Vagina (tissue), 2 donors: ENCODE measurements around the gene CWH43. TPM values are rescaled to one million over a fixed set of nuclear protein-coding genes. Genes with fewer than 3 reads are reported as not detected.
A peak's percentile ranks its signal among the peaks of the same experiment; 100 is the strongest.

Experiments used
- DNase-seq, 2 donors: peaks; one replicate each; pipeline ENCODE4 v3.0.0-alpha.2; 2017; ENCODE audit errors: extremely low spot score in 2 of 2
- H3K27ac ChIP-seq: fragments of 200-600 bp; sonication (generic); one replicate; pipeline ENCODE4 v1.5.1; 2019
- H3K27me3 ChIP-seq: fragments of 200-600 bp; sonication (generic); one replicate; pipeline ENCODE4 v1.5.1; 2019
- H3K36me3 ChIP-seq, 2 donors: fragments of 200-600 bp; sonication (generic); one replicate each; pipeline ENCODE4 v1.5.1; 2017 to 2019
- H3K4me1 ChIP-seq: fragments of 200-600 bp; sonication (generic); one replicate; pipeline ENCODE4 v1.5.1; 2019
- H3K4me3 ChIP-seq, 2 donors: fragments of 200-600 bp; sonication (generic); 1 replicate in 1 of 2; 2 replicates in 1 of 2; pipeline ENCODE4 v1.5.1; 2016 to 2019
- H3K9me3 ChIP-seq: fragments of 200-600 bp; sonication (generic); one replicate; pipeline ENCODE4 v1.5.1; 2019
- POLR2A ChIP-seq, 2 donors: fragments of 450-650 bp; IDR thresholded peaks; one replicate each; pipeline ENCODE4 v1.6.1; 2017; ENCODE audit warnings: antibody characterized with exemption in 2 of 2, mild to moderate bottlenecking in 2 of 2, moderate library complexity in 2 of 2
- POLR2AphosphoS5 ChIP-seq, 2 donors: sonication (generic); formaldehyde crosslinking; IDR thresholded peaks; one replicate each; pipeline ENCODE4 v1.9.0; 2017; ENCODE audit warnings: antibody characterized with exemption in 2 of 2, mild to moderate bottlenecking in 2 of 2, low read depth in 1 of 2; ENCODE audit not compliant: insufficient read depth in 1 of 2
- intact Hi-C: fragments of 100-400 bp; cut with DNase I; formaldehyde crosslinking; loops from one replicate; pipeline ENCODE4 v1.15.1; 2023
- total RNA-seq: library from RNA; depleted of rRNA; stranded (reverse); fragments of >200 nt; gene quantifications from one replicate; pipeline ENCODE4 v1.2.3, GENCODE V29; 2016
- TF ChIP-seq, protein P1 (sequence below), 3 experiments: fragments of 450-650 bp in 2 of 3; fragments of 200-600 bp in 1 of 3; sonication (generic) in 1 of 3; IDR thresholded peaks; one replicate each; pipeline ENCODE4 v1.5.1; 2017 to 2019; ENCODE audit warnings: antibody characterized with exemption in 3 of 3, mild to moderate bottlenecking in 2 of 3, moderate library complexity in 2 of 3

Gene CWH43
- total RNA-seq, 1 donor from 2014 or later, result 11.3 TPM

DNA sequence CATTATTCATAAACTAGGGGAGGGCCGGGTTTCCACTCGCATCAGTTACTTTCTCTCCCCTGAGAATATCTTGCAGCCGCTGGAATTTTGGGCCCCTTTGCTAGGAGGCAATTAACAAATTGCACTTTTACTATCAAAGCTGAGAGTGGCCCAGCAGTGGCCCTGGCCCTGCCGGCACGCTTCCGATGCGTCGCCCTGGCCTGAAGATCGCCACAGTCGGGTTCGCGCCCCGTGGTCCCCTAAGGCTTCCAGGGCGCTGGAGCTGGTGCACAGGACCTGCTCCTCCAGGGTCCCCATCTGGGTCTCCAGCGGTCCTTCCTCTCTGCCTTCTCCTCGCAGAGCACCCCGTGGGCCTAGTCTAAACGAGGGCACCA, 486 bp upstream of the CWH43 start:
- Histone ChIP-seq H3K27me3 (no peaks in the 10 kb centered on the region), H3K9me3 (no peaks in the 10 kb centered on the region)
- DNase-seq, result no peak

DNA sequence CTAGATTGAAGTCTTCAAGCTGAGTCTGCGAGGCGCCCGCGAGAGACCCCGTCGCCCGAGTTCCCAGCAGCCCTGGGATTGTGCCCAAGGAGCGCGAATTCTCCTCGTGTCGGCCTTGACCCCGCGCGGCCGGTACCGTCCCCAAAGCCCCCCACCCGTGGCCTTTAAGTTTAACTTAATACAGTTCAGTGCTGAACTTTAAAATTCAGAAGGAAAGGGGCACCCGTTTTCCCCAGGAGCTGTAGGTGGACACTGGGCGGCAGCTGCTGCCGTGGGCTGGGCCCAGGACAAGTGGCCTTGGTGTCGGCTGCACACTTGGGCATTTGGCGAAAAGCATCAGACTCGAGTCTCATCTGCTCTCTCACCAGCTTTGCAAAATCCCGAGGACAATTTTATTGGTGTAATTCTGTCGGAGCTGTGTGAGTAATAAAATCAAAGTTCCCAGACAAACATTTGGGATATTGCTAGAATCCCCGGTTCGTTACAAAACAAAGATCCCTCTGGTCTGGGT, 634 bp downstream of the CWH43 start:
- DNase-seq, result no peak
- Histone ChIP-seq H3K4me3 (peak overlapping the region in 1 of 2 donors; percentile 38), H3K9me3 (no peaks in the 10 kb centered on the region), H3K36me3 (no peaks in the 10 kb centered on the region), H3K4me1 (peaks cover 10% of the 10 kb centered on the region), H3K27me3 (no peaks in the 10 kb centered on the region), H3K27ac (no peak overlapping the region)
- intact Hi-C loops, result no loop called here
- no peak for TF ChIP-seq POLR2AphosphoS5 (IDR thresholded peaks at IDR 0.05; ENCODE audit: insufficient read depth in 1 of 2, low read depth in 1 of 2)
- TF ChIP-seq, protein P1, sequence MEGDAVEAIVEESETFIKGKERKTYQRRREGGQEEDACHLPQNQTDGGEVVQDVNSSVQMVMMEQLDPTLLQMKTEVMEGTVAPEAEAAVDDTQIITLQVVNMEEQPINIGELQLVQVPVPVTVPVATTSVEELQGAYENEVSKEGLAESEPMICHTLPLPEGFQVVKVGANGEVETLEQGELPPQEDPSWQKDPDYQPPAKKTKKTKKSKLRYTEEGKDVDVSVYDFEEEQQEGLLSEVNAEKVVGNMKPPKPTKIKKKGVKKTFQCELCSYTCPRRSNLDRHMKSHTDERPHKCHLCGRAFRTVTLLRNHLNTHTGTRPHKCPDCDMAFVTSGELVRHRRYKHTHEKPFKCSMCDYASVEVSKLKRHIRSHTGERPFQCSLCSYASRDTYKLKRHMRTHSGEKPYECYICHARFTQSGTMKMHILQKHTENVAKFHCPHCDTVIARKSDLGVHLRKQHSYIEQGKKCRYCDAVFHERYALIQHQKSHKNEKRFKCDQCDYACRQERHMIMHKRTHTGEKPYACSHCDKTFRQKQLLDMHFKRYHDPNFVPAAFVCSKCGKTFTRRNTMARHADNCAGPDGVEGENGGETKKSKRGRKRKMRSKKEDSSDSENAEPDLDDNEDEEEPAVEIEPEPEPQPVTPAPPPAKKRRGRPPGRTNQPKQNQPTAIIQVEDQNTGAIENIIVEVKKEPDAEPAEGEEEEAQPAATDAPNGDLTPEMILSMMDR (IDR thresholded peaks at IDR 0.05), result no peak

More for the DNA sequence above, 486 bp upstream of the CWH43 start:
- intact Hi-C loops, result no loop called here
- Histone ChIP-seq H3K4me1 (peaks cover 10% of the 10 kb centered on the region), H3K4me3 (peak overlapping the region; percentile 24 to 38), H3K36me3 (no peaks in the 10 kb centered on the region), H3K27ac (no peak overlapping the region)
- TF ChIP-seq, protein P1 (IDR thresholded peaks at IDR 0.05), result no peak
- TF ChIP-seq POLR2AphosphoS5 (IDR thresholded peaks at IDR 0.05; ENCODE audit: insufficient read depth in 1 of 2, low read depth in 1 of 2) (no peak), POLR2A (IDR thresholded peaks at IDR 0.05) (no peak)

DNA sequence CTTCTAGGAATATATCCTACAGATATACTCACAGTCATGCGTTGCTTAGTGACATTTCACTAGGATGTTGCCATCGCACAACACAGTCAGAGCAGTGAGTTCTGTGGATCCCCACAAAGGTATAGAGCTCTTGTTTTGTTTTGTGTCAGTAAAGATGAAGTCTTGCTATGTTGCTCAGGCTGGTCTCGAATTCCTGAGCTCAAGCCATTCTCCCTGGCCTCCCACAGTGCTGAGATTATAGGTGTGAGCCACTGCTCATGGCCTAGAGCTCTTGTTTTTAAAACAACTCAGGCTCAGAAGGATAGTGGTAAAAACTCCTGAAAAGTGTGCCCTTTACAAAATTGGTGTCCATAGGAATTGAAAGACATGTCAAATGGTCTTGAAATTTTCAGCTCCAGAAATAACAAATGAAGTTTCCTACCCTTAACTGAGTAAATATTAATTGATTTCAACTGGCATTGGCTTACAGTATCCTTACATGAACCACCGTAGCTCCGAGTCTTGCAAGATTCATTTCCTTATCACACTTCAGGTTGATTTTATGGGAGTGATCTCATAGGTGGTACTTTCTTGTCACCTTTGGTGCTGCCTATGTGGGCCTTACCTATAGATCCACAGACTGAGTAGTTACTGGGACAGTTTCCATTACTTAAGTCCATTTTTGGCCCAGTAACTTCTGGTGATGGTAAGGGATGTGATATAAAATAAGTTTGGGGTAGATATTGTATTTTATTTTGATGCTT, 3.6 kb downstream of the CWH43 start:
- Histone ChIP-seq H3K9me3 (no peaks in the 10 kb centered on the region), H3K27ac (no peak overlapping the region), H3K4me1 (peaks cover 10% of the 10 kb centered on the region), H3K4me3 (no peak overlapping the region), H3K36me3 (no peaks in the 10 kb centered on the region), H3K27me3 (no peaks in the 10 kb centered on the region)
- no peak for TF ChIP-seq POLR2A (IDR thresholded peaks at IDR 0.05)
- TF ChIP-seq, protein P1 (IDR thresholded peaks at IDR 0.05), result no peak
- no peak for TF ChIP-seq POLR2AphosphoS5 (IDR thresholded peaks at IDR 0.05; ENCODE audit: insufficient read depth in 1 of 2, low read depth in 1 of 2)
- intact Hi-C loops, result no loop called here
- DNase-seq, result no peak

DNA sequence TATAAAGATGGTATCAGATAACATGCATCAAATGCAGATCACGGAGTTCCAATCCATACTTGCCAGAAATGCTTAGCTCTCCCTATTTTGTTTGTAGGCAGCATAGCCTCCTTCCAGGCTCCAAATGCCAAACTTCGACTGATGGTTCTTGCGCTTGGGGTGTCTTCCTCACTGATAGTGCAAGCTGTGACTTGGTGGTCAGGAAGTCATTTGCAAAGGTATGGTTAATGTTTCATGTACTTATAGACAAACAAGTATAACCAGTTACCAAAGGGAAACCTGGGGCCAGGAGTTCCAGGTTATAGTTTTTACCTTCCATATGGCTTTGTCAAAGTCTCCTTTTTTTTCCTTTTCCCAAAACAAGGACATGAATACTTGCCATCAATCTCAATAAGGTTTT, 5.3 kb downstream of the CWH43 start:
- DNase-seq, result no peak
- no peaks in the 10 kb centered on the region for H3K9me3 ChIP-seq
- no peak overlapping the region for H3K4me3 ChIP-seq
- peaks cover under 1% of the 10 kb centered on the region for H3K4me1 ChIP-seq
- no peak overlapping the region for H3K27ac ChIP-seq
- H3K27me3 ChIP-seq, result no peaks in the 10 kb centered on the region
- intact Hi-C loops, result no loop called here
- TF ChIP-seq POLR2AphosphoS5 (IDR thresholded peaks at IDR 0.05; ENCODE audit: insufficient read depth in 1 of 2, low read depth in 1 of 2) (no peak), POLR2A (IDR thresholded peaks at IDR 0.05) (no peak)
- TF ChIP-seq, protein P1 (IDR thresholded peaks at IDR 0.05), result no peak
- no peaks in the 10 kb centered on the region for H3K36me3 ChIP-seq

DNA sequence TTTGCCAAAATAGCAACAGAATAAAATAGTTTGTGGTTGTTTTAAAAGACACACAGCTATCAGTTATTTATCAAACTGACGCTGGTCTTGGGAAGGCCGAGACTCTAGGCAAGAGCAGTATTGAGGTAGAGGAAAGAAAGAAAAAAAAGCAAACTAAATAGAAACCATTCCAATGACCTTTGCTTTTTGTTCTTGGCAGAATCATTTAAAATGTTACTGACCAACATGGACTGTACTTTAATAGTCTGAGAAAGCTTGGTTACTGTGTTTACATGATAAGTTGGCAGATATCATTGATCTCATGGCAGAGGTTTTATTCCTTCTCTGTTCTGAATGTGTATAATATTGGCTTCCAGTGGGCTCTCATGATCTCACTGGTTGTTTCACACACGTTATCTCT, 11.9 kb downstream of the CWH43 start:
- H3K36me3 ChIP-seq, result no peaks in the 10 kb centered on the region
- DNase-seq, result no peak
- H3K4me1 ChIP-seq, result no peaks in the 10 kb centered on the region
- H3K9me3 ChIP-seq, result no peaks in the 10 kb centered on the region
- H3K4me3 ChIP-seq, result no peak overlapping the region
- intact Hi-C loops, result loop anchor here (2.0 kb wide), 1 partner anchor 31 kb away; no protein-coding TSS in a partner anchor
- H3K27ac ChIP-seq, result no peak overlapping the region
- no peaks in the 10 kb centered on the region for H3K27me3 ChIP-seq
- TF ChIP-seq, protein P1 (IDR thresholded peaks at IDR 0.05), result no peak
- TF ChIP-seq POLR2A (IDR thresholded peaks at IDR 0.05) (no peak), POLR2AphosphoS5 (IDR thresholded peaks at IDR 0.05; ENCODE audit: insufficient read depth in 1 of 2, low read depth in 1 of 2) (no peak)
